KMS-11 (cell line): Measurements from ENCODE around the gene ENG.

ENCODE experiments used
- H2AFZ ChIP-seq: fragments of 200-600 bp; sonication (generic); 2 replicates; pipeline ENCODE4 v1.6.1; 2016; ENCODE audit warnings: antibody characterized with exemption, mixed run types, low read depth
- H3K27ac ChIP-seq: fragments of 200-600 bp; sonication (generic); 2 replicates; pipeline ENCODE4 v1.6.1; 2016; ENCODE audit warnings: mild to moderate bottlenecking, mixed run types
- H3K27me3 ChIP-seq: fragments of 200-600 bp; sonication (generic); 2 replicates; pipeline ENCODE4 v1.6.1; 2017; ENCODE audit warnings: mild to moderate bottlenecking, low read depth, mixed run types, moderate library complexity; ENCODE audit not compliant: insufficient read depth
- H3K36me3 ChIP-seq: fragments of 200-600 bp; sonication (generic); 2 replicates; pipeline ENCODE4 v1.6.1; 2017; ENCODE audit warnings: mild to moderate bottlenecking, mixed run types; ENCODE audit not compliant: insufficient read depth
- H3K4me1 ChIP-seq: fragments of 200-600 bp; sonication (generic); 2 replicates; pipeline ENCODE4 v1.6.1; 2016; ENCODE audit warnings: mild to moderate bottlenecking, low read depth, mixed run types; ENCODE audit not compliant: poor library complexity, severe bottlenecking
- H3K4me2 ChIP-seq: fragments of 200-600 bp; sonication (generic); 2 replicates; pipeline ENCODE4 v1.7.0; 2016; ENCODE audit warnings: mild to moderate bottlenecking, mixed run types
- H3K4me3 ChIP-seq: fragments of 200-600 bp; sonication (generic); IDR thresholded peaks from 2 replicates; pipeline ENCODE4 v1.6.1; 2017; ENCODE audit warnings: low read depth, low read length, mixed read lengths; ENCODE audit not compliant: insufficient read depth
- H3K79me2 ChIP-seq: fragments of 200-600 bp; sonication (generic); 2 replicates; pipeline ENCODE4 v1.6.1; 2016; ENCODE audit warnings: low read depth, mixed run types; ENCODE audit not compliant: insufficient read depth
- H3K9ac ChIP-seq: fragments of 200-600 bp; sonication (generic); 2 replicates; pipeline ENCODE4 v1.6.1; 2016; ENCODE audit warnings: mild to moderate bottlenecking, mixed run types
- H4K20me1 ChIP-seq: fragments of 200-600 bp; sonication (generic); 2 replicates; pipeline ENCODE4 v1.6.1; 2016; ENCODE audit warnings: mild to moderate bottlenecking, mixed run types; ENCODE audit not compliant: insufficient read depth
- CTCF ChIP-seq: fragments of 200-600 bp; sonication (generic); conservative IDR thresholded peaks from 2 replicates; pipeline ENCODE4 v1.6.1; 2017; ENCODE audit warnings: low read depth, mild to moderate bottlenecking, antibody characterized with exemption, low read length, moderate library complexity, mixed read lengths

ENG gene

GRCh38 chr9:127858041-127858512 lies 3.6 kb upstream of the ENG start:
- no peak overlapping the region for H3K9ac ChIP-seq
- no peaks in the 10 kb centered on the region for H3K4me1 ChIP-seq
- H3K27ac ChIP-seq, result no peak overlapping the region
- H3K79me2 ChIP-seq, result no peaks in the 10 kb centered on the region
- no peaks in the 10 kb centered on the region for H4K20me1 ChIP-seq
- TF ChIP-seq CTCF, result no peak
- H3K4me2 ChIP-seq, result no peak overlapping the region
- no peak overlapping the region for H2AFZ ChIP-seq
- no peak overlapping the region for H3K4me3 ChIP-seq
- H3K27me3 ChIP-seq, result no peaks in the 10 kb centered on the region
- H3K36me3 ChIP-seq, result no peaks in the 10 kb centered on the region

- no peak overlapping the region for H3K9ac ChIP-seq
- H3K79me2 ChIP-seq, result no peaks in the 10 kb centered on the region
- H4K20me1 ChIP-seq, result no peaks in the 10 kb centered on the region
- no peak for TF ChIP-seq CTCF
- H3K27me3 ChIP-seq, result no peaks in the 10 kb centered on the region
- no peak overlapping the region for H2AFZ ChIP-seq
- no peaks in the 10 kb centered on the region for H3K4me1 ChIP-seq
- H3K36me3 ChIP-seq, result no peaks in the 10 kb centered on the region
- no peak overlapping the region for H3K4me3 ChIP-seq
- no peak overlapping the region for H3K27ac ChIP-seq
- no peak overlapping the region for H3K4me2 ChIP-seq
Observed at GRCh38 chr9:127857278-127857677, 2.8 kb upstream of the ENG start.

- Histone ChIP-seq H3K79me2 (no peaks in the 10 kb centered on the region), H3K4me2 (no peak overlapping the region), H2AFZ (no peak overlapping the region), H3K4me3 (no peak overlapping the region), H3K27me3 (no peaks in the 10 kb centered on the region), H3K36me3 (no peaks in the 10 kb centered on the region), H3K4me1 (no peaks in the 10 kb centered on the region), H3K9ac (no peak overlapping the region), H3K27ac (no peak overlapping the region), H4K20me1 (no peaks in the 10 kb centered on the region)
- no peak for TF ChIP-seq CTCF
Observed at GRCh38 chr9:127856729-127857116, 2.3 kb upstream of the ENG start.

GRCh38 chr9:127856094-127856728 lies 1.8 kb upstream of the ENG start:
- Histone ChIP-seq H3K79me2 (no peaks in the 10 kb centered on the region), H3K27me3 (no peaks in the 10 kb centered on the region), H3K4me2 (no peak overlapping the region), H3K36me3 (no peaks in the 10 kb centered on the region), H2AFZ (no peak overlapping the region), H3K4me3 (no peak overlapping the region), H3K27ac (no peak overlapping the region), H3K9ac (no peak overlapping the region), H4K20me1 (no peaks in the 10 kb centered on the region), H3K4me1 (no peaks in the 10 kb centered on the region)
- TF ChIP-seq CTCF, result no peak
